SU-DHL-6 (cell line): Measurements from ENCODE around the gene LGALS9.

ENCODE experiments used
- H2AFZ ChIP-seq: fragments of 200-600 bp; sonication (generic); 2 replicates; pipeline ENCODE4 v1.6.1; 2014; ENCODE audit warnings: low read depth, mild to moderate bottlenecking, moderate library complexity, mixed read lengths, antibody characterized with exemption, low read length; ENCODE audit not compliant: severe bottlenecking
- H3F3A ChIP-seq: fragments of 200-600 bp; shearing (Covaris generic); 2 replicates; pipeline ENCODE4 v1.6.0; 2016; ENCODE audit warnings: antibody characterized with exemption, mild to moderate bottlenecking; ENCODE audit not compliant: insufficient read depth
- H3K27ac ChIP-seq: fragments of 200-600 bp; sonication (generic); 2 replicates; pipeline ENCODE4 v1.5.1; 2016; ENCODE audit warnings: low read depth, mild to moderate bottlenecking, low read length, moderate library complexity, mixed read lengths
- H3K27me3 ChIP-seq: fragments of 200-600 bp; sonication (generic), shearing (Covaris generic); 2 replicates; pipeline ENCODE4 v1.6.0; 2014; ENCODE audit warnings: mild to moderate bottlenecking, low read length
- H3K36me3 ChIP-seq: fragments of 200-600 bp; sonication (generic); 2 replicates; pipeline ENCODE4 v1.6.1; 2014; ENCODE audit warnings: mild to moderate bottlenecking, low read length, mixed read lengths
- H3K4me2 ChIP-seq: fragments of 300-600, 200-600 bp; shearing (Covaris generic), sonication (generic); 2 replicates; pipeline ENCODE4 v1.6.0; 2014; ENCODE audit warnings: low read length, low read depth, mild to moderate bottlenecking; ENCODE audit not compliant: poor library complexity, severe bottlenecking
- H3K4me3 ChIP-seq: fragments of 200-600 bp; sonication (generic); 2 replicates; pipeline ENCODE4 v1.5.1; 2014; ENCODE audit warnings: antibody characterized with exemption, low read length, mild to moderate bottlenecking, mixed read lengths; ENCODE audit not compliant: insufficient read depth, poor library complexity, severe bottlenecking
- H3K79me2 ChIP-seq: fragments of 200-600 bp; sonication (generic); 2 replicates; pipeline ENCODE4 v1.6.1; 2014; ENCODE audit warnings: mild to moderate bottlenecking, low read length, moderate library complexity; ENCODE audit not compliant: insufficient read depth
- H3K9ac ChIP-seq: fragments of 200-600 bp; sonication (generic); 2 replicates; pipeline ENCODE4 v1.7.0; 2014; ENCODE audit warnings: mild to moderate bottlenecking, low read length
- H3K9me2 ChIP-seq: fragments of 200-600 bp; sonication (generic); replicated peaks from 2 replicates; pipeline ENCODE4 v1.6.1; 2014; ENCODE audit warnings: low read length; ENCODE audit not compliant: insufficient read depth
- H3K9me3 ChIP-seq: fragments of 200-600 bp; sonication (generic); 2 replicates; pipeline ENCODE4 v1.6.1; 2014; ENCODE audit warnings: low read length, mixed read lengths; ENCODE audit not compliant: insufficient read depth
- H4K20me1 ChIP-seq: fragments of 200-600 bp; sonication (generic); 2 replicates; pipeline ENCODE4 v1.6.1; 2014; ENCODE audit warnings: low read depth, mild to moderate bottlenecking, antibody characterized with exemption, low read length, moderate library complexity, mixed read lengths
- CTCF ChIP-seq: fragments of 200-600 bp; sonication (generic); IDR thresholded peaks from one replicate; pipeline ENCODE4 v1.5.1; 2017; ENCODE audit warnings: antibody characterized with exemption, mild to moderate bottlenecking, low read length, moderate library complexity; ENCODE audit not compliant: insufficient read depth, poor library complexity, severe bottlenecking
- EZH2phosphoT487 ChIP-seq: fragments of 200-600 bp; sonication (generic), shearing (Covaris generic); conservative IDR thresholded peaks from 2 replicates; pipeline ENCODE4 v1.6.1; 2018; ENCODE audit warnings: mild to moderate bottlenecking, antibody characterized with exemption, low read length, moderate library complexity, mixed read lengths

The LGALS9 gene

GRCh38 chr17:27605409-27605808 lies 25.6 kb upstream of the LGALS9 start:
- H3K9me2 ChIP-seq = no peaks in the 10 kb centered on the region
- no peaks in the 10 kb centered on the region for H3K9me3 ChIP-seq
- H3F3A ChIP-seq = no peaks in the 10 kb centered on the region
- H3K36me3 ChIP-seq = no peaks in the 10 kb centered on the region
- no peak overlapping the region for H2AFZ ChIP-seq
- no peaks in the 10 kb centered on the region for H3K79me2 ChIP-seq
- TF ChIP-seq EZH2phosphoT487 = no peak
- TF ChIP-seq CTCF = no peak
- H3K9ac ChIP-seq = no peak overlapping the region
- H3K4me3 ChIP-seq = no peak overlapping the region
- H4K20me1 ChIP-seq = no peaks in the 10 kb centered on the region
- H3K27me3 ChIP-seq = no peaks in the 10 kb centered on the region
- H3K4me2 ChIP-seq = no peak overlapping the region
- no peak overlapping the region for H3K27ac ChIP-seq

GRCh38 chr17:27607521-27608091 lies 23.4 kb upstream of the LGALS9 start:
- TF ChIP-seq EZH2phosphoT487 (no peak), CTCF (no peak)
- H3K79me2 ChIP-seq = no peaks in the 10 kb centered on the region
- no peaks in the 10 kb centered on the region for H3K36me3 ChIP-seq
- no peak overlapping the region for H3K4me3 ChIP-seq
- no peak overlapping the region for H3K27ac ChIP-seq
- H4K20me1 ChIP-seq = no peaks in the 10 kb centered on the region
- H3F3A ChIP-seq = no peaks in the 10 kb centered on the region
- no peak overlapping the region for H3K4me2 ChIP-seq
- H3K9me2 ChIP-seq = no peaks in the 10 kb centered on the region
- H2AFZ ChIP-seq = no peak overlapping the region
- no peak overlapping the region for H3K9ac ChIP-seq
- no peaks in the 10 kb centered on the region for H3K27me3 ChIP-seq
- H3K9me3 ChIP-seq = no peaks in the 10 kb centered on the region

- Histone ChIP-seq H3K4me2 (no peak overlapping the region), H3F3A (no peaks in the 10 kb centered on the region), H3K79me2 (no peaks in the 10 kb centered on the region), H3K9ac (no peak overlapping the region), H3K4me3 (no peak overlapping the region), H3K36me3 (no peaks in the 10 kb centered on the region), H3K9me3 (no peaks in the 10 kb centered on the region), H4K20me1 (no peaks in the 10 kb centered on the region), H3K27ac (no peak overlapping the region), H3K27me3 (no peaks in the 10 kb centered on the region), H3K9me2 (no peaks in the 10 kb centered on the region), H2AFZ (no peak overlapping the region)
- no peak for TF ChIP-seq CTCF
- no peak for TF ChIP-seq EZH2phosphoT487
These were observed 22.4 kb upstream of the LGALS9 start for GRCh38 chr17:27608328-27609230.
